WTC11 (cell line): ENCODE results near the gene KCNA2. TPM values are rescaled to one million over a fixed set of nuclear protein-coding genes. Genes with fewer than 3 reads are reported as not detected.

ENCODE experiments used
- ATAC-seq: fragments of 200-7000 bp; cut with Tn5 transposase; 2 replicates; pipeline ENCODE4 v1.10.0; 2021; ENCODE audit warnings: mild to moderate bottlenecking, moderate library complexity
- CTCF ChIA-PET: fragments of 300-600 bp; sonication (Branson Sonifier 250); formaldehyde crosslinking; loops from one replicate; lab custom pipeline; 2021; ENCODE audit warnings: antibody characterized with exemption; lab: Charles Lee
- POLR2A ChIA-PET: fragments of 350-600 bp; sonication (Branson Sonifier 250); formaldehyde crosslinking; loops from one replicate; lab custom pipeline; 2021; ENCODE audit warnings: antibody characterized with exemption; lab: Charles Lee
- DNase-seq: peaks from one replicate; pipeline ENCODE4 v3.0.0; 2021; ENCODE audit warnings: low spot score
- H3K27ac Mint-ChIP-seq: 2 replicates; pipeline ENCODE4 v1.8.0; 2021; ENCODE audit warnings: mixed read lengths
- H3K27me3 Mint-ChIP-seq: 2 replicates; pipeline ENCODE4 v1.8.0; 2021; ENCODE audit warnings: low read depth, mild to moderate bottlenecking, moderate library complexity, mixed read lengths
- H3K36me3 Mint-ChIP-seq: 2 replicates; pipeline ENCODE4 v1.8.0; 2021; ENCODE audit warnings: mixed read lengths
- H3K4me1 Mint-ChIP-seq: 2 replicates; pipeline ENCODE4 v1.8.0; 2022; ENCODE audit warnings: mixed read lengths
- H3K4me3 Mint-ChIP-seq: 2 replicates; pipeline ENCODE4 v1.8.0; 2021; ENCODE audit warnings: mild to moderate bottlenecking, moderate library complexity, mixed read lengths
- H3K9me3 Mint-ChIP-seq: 2 replicates; pipeline ENCODE4 v1.8.0; 2021; ENCODE audit warnings: mixed read lengths
- CREB1 ChIP-seq: sonication (generic); formaldehyde crosslinking; IDR thresholded peaks from 2 replicates; pipeline ENCODE4 v1.8.0; 2023; ENCODE audit warnings: mild to moderate bottlenecking, missing genetic modification reagents
- CREM ChIP-seq: sonication (generic); formaldehyde crosslinking; IDR thresholded peaks from 2 replicates; pipeline ENCODE4 v1.8.1; 2022; ENCODE audit warnings: mild to moderate bottlenecking, missing genetic modification reagents, moderate library complexity
- ESRRA ChIP-seq: sonication (generic); formaldehyde crosslinking; IDR thresholded peaks from 2 replicates; pipeline ENCODE4 v1.8.1; 2022; ENCODE audit warnings: mild to moderate bottlenecking, missing genetic modification reagents, borderline replicate concordance
- ETV6 ChIP-seq: sonication (generic); formaldehyde crosslinking; IDR thresholded peaks from 2 replicates; pipeline ENCODE4 v1.8.1; 2022; ENCODE audit warnings: mild to moderate bottlenecking, missing genetic modification reagents
- GTF2I ChIP-seq: fragments of 250-450 bp; sonication (Bioruptor Pico); conservative IDR thresholded peaks from 2 replicates; pipeline ENCODE4 v1.4.0; 2021; ENCODE audit warnings: mild to moderate bottlenecking
- HMGA2 ChIP-seq: fragments of 250-450 bp; sonication (Bioruptor Pico); IDR thresholded peaks from 2 replicates; pipeline ENCODE4 v1.4.0; 2021; ENCODE audit warnings: mild to moderate bottlenecking, moderate library complexity
- HMGXB4 ChIP-seq: sonication (generic); formaldehyde crosslinking; IDR thresholded peaks from 2 replicates; pipeline ENCODE4 v1.8.1; 2023; ENCODE audit warnings: mild to moderate bottlenecking, moderate library complexity, missing genetic modification reagents
- IRF1 ChIP-seq: sonication (generic); formaldehyde crosslinking; IDR thresholded peaks from 2 replicates; pipeline ENCODE4 v1.8.0; 2023; ENCODE audit warnings: missing genetic modification reagents
- JAZF1 ChIP-seq: fragments of 250-450 bp; sonication (Bioruptor Pico); IDR thresholded peaks from 2 replicates; pipeline ENCODE4 v1.9.0; 2021; ENCODE audit warnings: moderate library complexity, mild to moderate bottlenecking, inconsistent platforms
- MAX ChIP-seq: sonication (generic); formaldehyde crosslinking; IDR thresholded peaks from 2 replicates; pipeline ENCODE4 v1.8.0; 2022; ENCODE audit warnings: mild to moderate bottlenecking, missing genetic modification reagents
- NFATC4 ChIP-seq: fragments of 250-450 bp; sonication (Bioruptor Pico); IDR thresholded peaks from 2 replicates; pipeline ENCODE4 v1.9.0; 2021; ENCODE audit warnings: mild to moderate bottlenecking
- NR1H2 ChIP-seq: sonication (generic); formaldehyde crosslinking; IDR thresholded peaks from 2 replicates; pipeline ENCODE4 v1.9.0; 2021; ENCODE audit warnings: mild to moderate bottlenecking, moderate library complexity, missing genetic modification reagents
- OVOL2 ChIP-seq: fragments of 250-450 bp; sonication (Bioruptor Pico); IDR thresholded peaks from 2 replicates; pipeline ENCODE4 v1.9.0; 2021; ENCODE audit warnings: mild to moderate bottlenecking, borderline replicate concordance
- TEAD1 ChIP-seq: sonication (generic); formaldehyde crosslinking; IDR thresholded peaks from 2 replicates; pipeline ENCODE4 v1.8.0; 2022; ENCODE audit warnings: mild to moderate bottlenecking, missing genetic modification reagents
- TEAD4 ChIP-seq: sonication (generic); formaldehyde crosslinking; IDR thresholded peaks from 2 replicates; pipeline ENCODE4 v1.8.0; 2022; ENCODE audit warnings: mild to moderate bottlenecking, missing genetic modification reagents
- ZBTB21 ChIP-seq: sonication (generic); formaldehyde crosslinking; IDR thresholded peaks from 2 replicates; pipeline ENCODE4 v1.8.1; 2023; ENCODE audit warnings: mild to moderate bottlenecking, missing genetic modification reagents, borderline replicate concordance
- ZMAT4 ChIP-seq: fragments of 250-450 bp; sonication (Bioruptor Pico); IDR thresholded peaks from 2 replicates; pipeline ENCODE4 v1.9.0; 2021; ENCODE audit warnings: mild to moderate bottlenecking
- ZNF232 ChIP-seq: sonication (generic); formaldehyde crosslinking; IDR thresholded peaks from 2 replicates; pipeline ENCODE4 v1.8.0; 2022; ENCODE audit warnings: mild to moderate bottlenecking, missing genetic modification reagents
- ZNF263 ChIP-seq: sonication (generic); formaldehyde crosslinking; IDR thresholded peaks from 2 replicates; pipeline ENCODE4 v1.8.1; 2022; ENCODE audit warnings: low read depth, mild to moderate bottlenecking, moderate library complexity, missing genetic modification reagents
- ZNF281 ChIP-seq: sonication (generic); formaldehyde crosslinking; IDR thresholded peaks from 2 replicates; pipeline ENCODE4 v1.8.0; 2023; ENCODE audit warnings: mild to moderate bottlenecking, missing genetic modification reagents
- ZNF425 ChIP-seq: fragments of 250-450 bp; sonication (Bioruptor Pico); conservative IDR thresholded peaks from 2 replicates; pipeline ENCODE4 v1.9.0; 2021; ENCODE audit warnings: mild to moderate bottlenecking
- ZNF671 ChIP-seq: fragments of 250-450 bp; sonication (Bioruptor Pico); IDR thresholded peaks from 2 replicates; pipeline ENCODE4 v1.8.0; 2021; ENCODE audit warnings: mild to moderate bottlenecking
- total RNA-seq: library from RNA; stranded (reverse); gene quantifications from 3 replicates; pipeline ENCODE4 v1.2.3, GENCODE V29; 2021

Gene KCNA2
- total RNA-seq, 1 experiment from 2014 or later: 0.50 TPM

- no peak for TF ChIP-seq HMGXB4 (CRISPR knock-in tag)
- TF ChIP-seq ZMAT4 (CRISPR knock-in tag): no peak
- TF ChIP-seq, all 79 proteins: peak for 0
Observed at GRCh38 chr1:110579460-110579859, 26.7 kb downstream of the KCNA2 start (continued).

GRCh38 chr1:110576441-110576840, 29.7 kb downstream of the KCNA2 start:
- Mint-ChIP-seq H3K27me3 (peaks cover 90% of the 10 kb centered on the region), H3K4me1 (no peaks in the 10 kb centered on the region), H3K36me3 (no peaks in the 10 kb centered on the region), H3K27ac (no peak overlapping the region), H3K9me3 (peaks cover 8% of the 10 kb centered on the region)
- POLR2A ChIA-PET: no interaction called here
- CTCF ChIA-PET: no interaction called here
- no peak for ATAC-seq
- TF ChIP-seq OVOL2 (no peak), HMGA2 (CRISPR knock-in tag) (no peak), TEAD4 (no peak), ZNF281 (CRISPR knock-in tag) (no peak), ETV6 (CRISPR knock-in tag) (no peak), TEAD1 (no peak), GTF2I (CRISPR knock-in tag) (no peak), MAX (CRISPR knock-in tag) (no peak), CREB1 (CRISPR knock-in tag) (no peak), IRF1 (CRISPR knock-in tag) (no peak), CREM (no peak), ZNF425 (CRISPR knock-in tag) (no peak), ZBTB21 (CRISPR knock-in tag) (no peak), ESRRA (CRISPR knock-in tag) (no peak), ZNF232 (CRISPR knock-in tag) (no peak), ZNF263 (CRISPR knock-in tag) (no peak), NR1H2 (CRISPR knock-in tag) (no peak), NFATC4 (CRISPR knock-in tag) (no peak), JAZF1 (CRISPR knock-in tag) (no peak), ZNF671 (CRISPR knock-in tag) (no peak)
- TF ChIP-seq, all 79 proteins: peak for 0
- no peak for DNase-seq
- no peak overlapping the region for H3K4me3 Mint-ChIP-seq
